ENCODE measurements around the gene ERP27. TPM values are rescaled to one million over a fixed set of nuclear protein-coding genes. Genes with fewer than 3 reads are reported as not detected.

ERP27 gene
- total RNA-seq, 4 donors from 2014 or later: 0.42 TPM; not detected in 3

GRCh38 chr12:14952299-14952921, 14.1 kb upstream of the ERP27 start:
- no peak for DNase-seq
- intact Hi-C loops (cut with DNase I; ENCODE audit: low total_unique reads) (loop anchor here (5.0 kb wide), 1 partner anchor 50 kb away; no protein-coding TSS in a partner anchor), in situ Hi-C loops (cut with MboI; ENCODE audit: low sequenced_read_pairs in 4 of 4) (no loop called here)
- H3K27me3 ChIP-seq: no peaks in the 10 kb centered on the region
- TF ChIP-seq POLR2A (IDR thresholded peaks at IDR 0.05) (no peak), CTCF (IDR thresholded peaks at IDR 0.05 in 4 of 5, conservative IDR thresholded peaks at IDR 0.05 in 1 of 5) (no peak)
- H3K9me3 ChIP-seq: no peaks in the 10 kb centered on the region
- peak overlapping the region; percentile 59 to 72 (median 68) for H3K27ac ChIP-seq
- H3K4me3 ChIP-seq: no peak overlapping the region
- H3K36me3 ChIP-seq: no peaks in the 10 kb centered on the region
- peak; percentile 63 to 68 for ATAC-seq
- H3K4me1 ChIP-seq: peaks cover 7 to 24% of the 10 kb centered on the region in 2 donors

GRCh38 chr12:14951851-14952250, 13.5 kb upstream of the ERP27 start:
- Histone ChIP-seq H3K27ac (peak overlapping the region; percentile 59 to 72 (median 68)), H3K4me3 (no peak overlapping the region), H3K4me1 (peaks cover 7 to 24% of the 10 kb centered on the region in 2 donors), H3K27me3 (no peaks in the 10 kb centered on the region), H3K36me3 (no peaks in the 10 kb centered on the region), H3K9me3 (no peaks in the 10 kb centered on the region)
- TF ChIP-seq POLR2A (IDR thresholded peaks at IDR 0.05) (no peak), CTCF (IDR thresholded peaks at IDR 0.05 in 4 of 5, conservative IDR thresholded peaks at IDR 0.05 in 1 of 5) (no peak)
- in situ Hi-C loops (cut with MboI; ENCODE audit: low sequenced_read_pairs in 4 of 4) (no loop called here), intact Hi-C loops (cut with DNase I; ENCODE audit: low total_unique reads) (loop anchor here (5.0 kb wide), 1 partner anchor 50 kb away; no protein-coding TSS in a partner anchor)
- no peak for DNase-seq
- no peak for ATAC-seq

GRCh38 chr12:14950982-14951746, 12.8 kb upstream of the ERP27 start:
- ATAC-seq (no peak), DNase-seq (no peak)
- TF ChIP-seq POLR2A (IDR thresholded peaks at IDR 0.05) (no peak), CTCF (IDR thresholded peaks at IDR 0.05 in 4 of 5, conservative IDR thresholded peaks at IDR 0.05 in 1 of 5) (no peak)
- in situ Hi-C loops (cut with MboI; ENCODE audit: low sequenced_read_pairs in 4 of 4): no loop called here
- Histone ChIP-seq H3K27ac (peak overlapping the region; percentile 59 to 76 (median 68)), H3K4me3 (no peak overlapping the region), H3K27me3 (no peaks in the 10 kb centered on the region), H3K36me3 (no peaks in the 10 kb centered on the region), H3K4me1 (peaks cover 7 to 24% of the 10 kb centered on the region in 2 donors), H3K9me3 (no peaks in the 10 kb centered on the region)
- intact Hi-C loops (cut with DNase I; ENCODE audit: low total_unique reads): loop anchor here (5.0 kb wide), 1 partner anchor 49 kb away; no protein-coding TSS in a partner anchor

GRCh38 chr12:14950421-14950820, 12.1 kb upstream of the ERP27 start:
- Histone ChIP-seq H3K4me3 (no peak overlapping the region), H3K9me3 (no peaks in the 10 kb centered on the region), H3K27me3 (no peaks in the 10 kb centered on the region), H3K36me3 (no peaks in the 10 kb centered on the region), H3K27ac (peak overlapping the region; percentile 59 to 76 (median 68)), H3K4me1 (peaks cover 7 to 24% of the 10 kb centered on the region in 2 donors)
- TF ChIP-seq POLR2A (IDR thresholded peaks at IDR 0.05) (no peak), CTCF (IDR thresholded peaks at IDR 0.05 in 4 of 5, conservative IDR thresholded peaks at IDR 0.05 in 1 of 5) (no peak)
- in situ Hi-C loops (cut with MboI; ENCODE audit: low sequenced_read_pairs in 4 of 4) (no loop called here), intact Hi-C loops (cut with DNase I; ENCODE audit: low total_unique reads) (loop anchor here (5.0 kb wide), 1 partner anchor 48 kb away; no protein-coding TSS in a partner anchor)
- ATAC-seq: no peak
- no peak for DNase-seq

Data from gastrocnemius medialis (tissue), 4 donors.